CD8-positive, alpha-beta memory T cell (primary cell): ENCODE measurements around the gene PPAN. TPM values are rescaled to one million over a fixed set of nuclear protein-coding genes. Genes with fewer than 3 reads are reported as not detected.

Source experiments
- CTCF ChIA-PET: fragments of 350-600 bp; sonication (Branson Sonifier 250); formaldehyde crosslinking; loops from one replicate; lab custom pipeline; 2021; ENCODE audit warnings: antibody characterized with exemption; lab: Charles Lee
- POLR2A ChIA-PET: fragments of 350-600 bp; sonication (Branson Sonifier 250); formaldehyde crosslinking; loops from one replicate; lab custom pipeline; 2021; ENCODE audit warnings: antibody characterized with exemption; lab: Charles Lee
- DNase-seq, 5 donors: peaks; one replicate each; pipeline versions ENCODE4 v3.0.0 to v3.0.0-alpha.2; 2020 to 2022; ENCODE audit warnings: mixed read lengths in 1 of 5
- H3K27ac ChIP-seq: one replicate; pipeline ENCODE4 v1.7.0; 2013; ENCODE audit warnings: low read depth, mild to moderate bottlenecking, low read length, moderate library complexity
- H3K27me3 ChIP-seq: 2 replicates; pipeline ENCODE4 v1.7.0; 2013; ENCODE audit warnings: low read length, mild to moderate bottlenecking; ENCODE audit not compliant: insufficient read depth, poor library complexity, severe bottlenecking
- H3K36me3 ChIP-seq: 2 replicates; pipeline ENCODE4 v1.7.0; 2013; ENCODE audit warnings: mild to moderate bottlenecking, low read length, moderate library complexity; ENCODE audit not compliant: insufficient read depth
- H3K4me1 ChIP-seq: 2 replicates; pipeline ENCODE4 v1.7.0; 2013; ENCODE audit warnings: mild to moderate bottlenecking, low read length, moderate library complexity; ENCODE audit not compliant: insufficient read depth
- H3K4me3 ChIP-seq: 2 replicates; pipeline ENCODE4 v1.7.0; 2013; ENCODE audit warnings: mild to moderate bottlenecking, low read length
- H3K9me3 ChIP-seq: 2 replicates; pipeline ENCODE4 v1.7.0; 2013; ENCODE audit warnings: mild to moderate bottlenecking, low read length
- H3K27ac Mint-ChIP-seq, 8 donors: one replicate each; pipeline ENCODE4 v1.8.0; 2020 to 2021; ENCODE audit warnings: mixed read lengths in 8 of 8, mild to moderate bottlenecking in 6 of 8, inconsistent platforms in 3 of 8, moderate library complexity in 3 of 8
- H3K27me3 Mint-ChIP-seq, 2 donors: one replicate each; pipeline ENCODE4 v1.8.0; 2020 to 2021; ENCODE audit warnings: mixed read lengths in 2 of 2, mild to moderate bottlenecking in 1 of 2, moderate library complexity in 1 of 2
- H3K36me3 Mint-ChIP-seq, 3 donors: one replicate each; pipeline ENCODE4 v1.8.0; 2020 to 2021; ENCODE audit warnings: mixed read lengths in 3 of 3, inconsistent platforms in 1 of 3, mild to moderate bottlenecking in 1 of 3
- H3K4me1 Mint-ChIP-seq, 3 donors: one replicate each; pipeline ENCODE4 v1.8.0; 2020 to 2021; ENCODE audit warnings: mixed read lengths in 3 of 3, inconsistent platforms in 1 of 3, mild to moderate bottlenecking in 1 of 3
- H3K4me3 Mint-ChIP-seq, 7 donors: one replicate each; pipeline ENCODE4 v1.8.0; 2020 to 2021; ENCODE audit warnings: mixed read lengths in 7 of 7, mild to moderate bottlenecking in 6 of 7, moderate library complexity in 4 of 7, inconsistent platforms in 2 of 7
- H3K9me3 Mint-ChIP-seq, 5 donors: one replicate each; pipeline ENCODE4 v1.8.0; 2020 to 2022; ENCODE audit warnings: mixed read lengths in 5 of 5, mild to moderate bottlenecking in 3 of 5, moderate library complexity in 2 of 5, inconsistent platforms in 1 of 5
- polyA plus RNA-seq: library from polyadenylated mRNA; unstranded; fragments of 300-500 nt; fragmentation: Illumina TruSeq; gene quantifications from one replicate; pipeline ENCODE4 v1.2.3, GENCODE V29; 2021
- total RNA-seq, 2 experiments: library from RNA; stranded (reverse); gene quantifications; one replicate each; pipeline ENCODE4 v1.2.3, GENCODE V29; 2021

The PPAN gene
- total and polyA plus RNA-seq, 3 experiments from 2014 or later, result 47.4 to 284 (median 273) TPM

- peaks cover 58% of the 10 kb centered on the region for H3K4me1 ChIP-seq
- Mint-ChIP-seq H3K4me3 (peak overlapping the region in 3 of 7 donors; percentile 5 to 54 (median 34)), H3K27me3 (peaks cover 0 to 5% of the 10 kb centered on the region in 2 donors), H3K4me1 (peaks cover 35 to 79% (median 46%) of the 10 kb centered on the region in 3 donors), H3K27ac (peak overlapping the region in 7 of 8 donors; percentile 23 to 83 (median 69)), H3K36me3 (peaks cover 0 to 76% (median 5%) of the 10 kb centered on the region in 3 donors), H3K9me3 (no peaks in the 10 kb centered on the region)
- no peak overlapping the region for H3K4me3 ChIP-seq
- no peaks in the 10 kb centered on the region for H3K9me3 ChIP-seq
- DNase-seq, result peak in 1 of 5 donors; percentile 48
- peaks cover 36% of the 10 kb centered on the region for H3K36me3 ChIP-seq
- CTCF ChIA-PET, result interaction anchor here (0.6 to 14.2 kb wide), 6 partner anchors 9 to 144 kb away, joined by 3 to 194 read pairs (median 4); partner anchors contain the start of genes ANGPTL6 and PPAN
- POLR2A ChIA-PET, result interaction anchor here (0.5 to 2.8 kb wide), 5 partner anchors 11 to 28 kb away, joined by 3 to 15 read pairs (median 10); no protein-coding TSS in a partner anchor
- no peaks in the 10 kb centered on the region for H3K27me3 ChIP-seq
- H3K27ac ChIP-seq, result no peak overlapping the region
Measured at GRCh38 chr19:10114651-10115391, 8.7 kb downstream of the PPAN start.

DNA sequence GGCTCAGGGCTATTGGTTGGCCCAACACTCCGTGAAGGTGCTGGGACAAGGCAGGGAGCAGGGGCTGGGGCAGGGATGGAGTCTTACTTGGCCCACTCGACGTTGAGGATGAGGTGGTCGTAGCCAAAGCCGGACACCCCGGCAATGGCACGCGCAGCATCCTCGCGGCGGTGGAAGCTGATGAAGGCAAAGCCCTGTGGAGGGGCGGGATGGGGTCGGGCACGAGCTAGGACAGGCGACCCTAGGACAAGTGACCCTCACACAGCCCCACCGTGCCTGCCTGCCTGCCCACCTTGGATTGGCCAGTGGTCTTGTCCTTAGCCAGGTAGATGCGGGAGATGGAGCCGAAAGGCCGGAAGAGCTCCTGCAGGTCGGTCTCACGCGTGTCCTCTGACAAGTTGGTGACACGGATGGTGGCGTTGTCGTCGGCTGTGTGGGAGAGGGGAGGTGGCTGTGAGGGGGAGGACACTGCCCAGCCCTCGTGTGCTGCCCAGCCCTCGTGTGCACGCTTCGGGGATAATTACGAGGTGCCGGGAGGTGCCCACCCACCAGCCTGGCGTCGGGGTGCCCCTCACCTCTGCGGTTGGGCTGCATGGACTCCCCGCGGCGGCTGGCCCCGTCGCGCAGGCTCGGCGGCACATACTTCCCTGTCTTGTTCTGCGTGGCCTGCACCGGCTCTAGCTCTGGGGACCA lies 9.4 kb downstream of the PPAN start:
- Mint-ChIP-seq H3K4me1 (peaks cover 34 to 76% (median 48%) of the 10 kb centered on the region in 3 donors), H3K36me3 (peaks cover 0 to 71% (median 5%) of the 10 kb centered on the region in 3 donors), H3K27me3 (peaks cover 0 to 5% of the 10 kb centered on the region in 2 donors), H3K9me3 (no peaks in the 10 kb centered on the region), H3K27ac (peak overlapping the region in 7 of 8 donors; percentile 7 to 92 (median 83)), H3K4me3 (peak overlapping the region in 2 of 7 donors; percentile 5 to 54)
- no peaks in the 10 kb centered on the region for H3K27me3 ChIP-seq
- H3K9me3 ChIP-seq, result no peaks in the 10 kb centered on the region
- peaks cover 58% of the 10 kb centered on the region for H3K4me1 ChIP-seq
- POLR2A ChIA-PET, result interaction anchor here (0.6 to 2.8 kb wide), 4 partner anchors 12 to 24 kb away, joined by 3 to 15 read pairs (median 10); no protein-coding TSS in a partner anchor
- peak in 1 of 5 donors; percentile 49 for DNase-seq
- no peak overlapping the region for H3K27ac ChIP-seq
- H3K4me3 ChIP-seq, result no peak overlapping the region
- CTCF ChIA-PET, result interaction anchor here (0.9 to 14.2 kb wide), 3 partner anchors 16 to 134 kb away, joined by 4 to 194 read pairs (median 27); partner anchors contain the start of gene ANGPTL6
- H3K36me3 ChIP-seq, result peaks cover 30% of the 10 kb centered on the region

GRCh38 chr19:10116085-10116865 lies 10.1 kb downstream of the PPAN start:
- ChIA-PET CTCF (interaction anchor here (0.9 to 14.2 kb wide), 5 partner anchors 15 to 186 kb away, joined by 3 to 194 read pairs (median 4); partner anchors contain the start of gene ANGPTL6), POLR2A (interaction anchor here (0.8 to 2.8 kb wide), 3 partner anchors 9 to 27 kb away, joined by 3 to 11 read pairs (median 11); partner anchors contain the start of gene PPAN)
- H3K4me3 ChIP-seq, result no peak overlapping the region
- no peaks in the 10 kb centered on the region for H3K9me3 ChIP-seq
- DNase-seq, result peak in 1 of 5 donors; percentile 49
- peaks cover 29 to 70% (median 45%) of the 10 kb centered on the region in 3 donors for H3K4me1 Mint-ChIP-seq
- peaks cover 53% of the 10 kb centered on the region for H3K4me1 ChIP-seq
- H3K36me3 Mint-ChIP-seq, result peaks cover 0 to 66% (median 2%) of the 10 kb centered on the region in 3 donors
- H3K27ac Mint-ChIP-seq, result peak overlapping the region; percentile 54 to 92 (median 82)
- H3K27ac ChIP-seq, result no peak overlapping the region
- peaks cover 28% of the 10 kb centered on the region for H3K36me3 ChIP-seq
- H3K9me3 Mint-ChIP-seq, result no peaks in the 10 kb centered on the region
- peak overlapping the region in 5 of 7 donors; percentile 12 to 78 (median 55) for H3K4me3 Mint-ChIP-seq
- no peaks in the 10 kb centered on the region for H3K27me3 ChIP-seq
- H3K27me3 Mint-ChIP-seq, result peaks cover 0 to 4% of the 10 kb centered on the region in 2 donors

GRCh38 chr19:10116866-10117616 lies 10.9 kb downstream of the PPAN start:
- Histone ChIP-seq H3K27me3 (no peaks in the 10 kb centered on the region), H3K27ac (no peak overlapping the region), H3K9me3 (no peaks in the 10 kb centered on the region), H3K36me3 (peaks cover 28% of the 10 kb centered on the region), H3K4me3 (no peak overlapping the region), H3K4me1 (peaks cover 45% of the 10 kb centered on the region)
- Mint-ChIP-seq H3K27ac (peak overlapping the region in 6 of 8 donors; percentile 52 to 86 (median 74)), H3K4me1 (peaks cover 24 to 63% (median 37%) of the 10 kb centered on the region in 3 donors), H3K4me3 (peak overlapping the region in 6 of 7 donors; percentile 11 to 78 (median 40)), H3K27me3 (peaks cover 0 to 4% of the 10 kb centered on the region in 2 donors), H3K36me3 (peaks cover 0 to 61% (median 2%) of the 10 kb centered on the region in 3 donors), H3K9me3 (no peaks in the 10 kb centered on the region)
- POLR2A ChIA-PET, result interaction anchor here (0.8 to 2.8 kb wide), 3 partner anchors 10 to 26 kb away, joined by 3 to 11 read pairs (median 11); partner anchors contain the start of gene PPAN
- DNase-seq, result peak in 1 of 5 donors; percentile 45
- CTCF ChIA-PET, result interaction anchor here (0.8 to 14.2 kb wide), 8 partner anchors 9 to 186 kb away, joined by 3 to 194 read pairs (median 4); partner anchors contain the start of genes ANGPTL6 and PPAN

- Mint-ChIP-seq H3K27ac (peak overlapping the region; percentile 72 to 97 (median 90)), H3K36me3 (peaks cover 0 to 53% (median 2%) of the 10 kb centered on the region in 3 donors), H3K4me1 (peaks cover 11 to 44% (median 20%) of the 10 kb centered on the region in 3 donors), H3K4me3 (peak overlapping the region; percentile 92 to 97 (median 94)), H3K27me3 (no peaks in the 10 kb centered on the region), H3K9me3 (no peaks in the 10 kb centered on the region)
- peak in 1 of 5 donors; percentile 46 for DNase-seq
- H3K4me1 ChIP-seq, result peaks cover 27% of the 10 kb centered on the region
- peak overlapping the region; percentile 87 for H3K27ac ChIP-seq
- H3K36me3 ChIP-seq, result peaks cover 28% of the 10 kb centered on the region
- peak overlapping the region; percentile 88 for H3K4me3 ChIP-seq
- H3K27me3 ChIP-seq, result no peaks in the 10 kb centered on the region
- H3K9me3 ChIP-seq, result no peaks in the 10 kb centered on the region
- ChIA-PET CTCF (interaction anchor here (0.7 to 14.2 kb wide), 5 partner anchors 9 to 77 kb away, joined by 3 to 194 read pairs (median 4); partner anchors contain the start of gene ANGPTL6), POLR2A (interaction anchor here (0.8 to 2.6 kb wide), 4 partner anchors 11 to 23 kb away, joined by 3 to 16 read pairs (median 4); partner anchors contain the start of gene PPAN)
Measured at GRCh38 chr19:10118960-10119359, 12.8 kb downstream of the PPAN start.

- no peak for DNase-seq
- H3K27ac Mint-ChIP-seq, result peak overlapping the region in 1 of 8 donors; percentile 50
- CTCF ChIA-PET, result interaction anchor here (0.6 to 1.5 kb wide), 13 partner anchors 9 to 138 kb away, joined by 3 to 8 read pairs (median 3); partner anchors contain the start of genes P2RY11 and PPAN
Measured at GRCh38 chr19:10120538-10121189, 14.5 kb downstream of the PPAN start.

More at GRCh38 chr19:10120538-10121189, 14.5 kb downstream of the PPAN start:
- peak overlapping the region in 4 of 7 donors; percentile 29 to 78 (median 52) for H3K4me3 Mint-ChIP-seq
- peaks cover 27% of the 10 kb centered on the region for H3K4me1 ChIP-seq
- H3K27me3 ChIP-seq, result no peaks in the 10 kb centered on the region
- no peaks in the 10 kb centered on the region for H3K27me3 Mint-ChIP-seq
- H3K4me1 Mint-ChIP-seq, result peaks cover 11 to 32% (median 20%) of the 10 kb centered on the region in 3 donors
- H3K4me3 ChIP-seq, result no peak overlapping the region
- no peaks in the 10 kb centered on the region for H3K9me3 Mint-ChIP-seq
- no peak overlapping the region for H3K27ac ChIP-seq
- POLR2A ChIA-PET, result interaction anchor here (1.0 to 2.6 kb wide), 4 partner anchors 13 to 22 kb away, joined by 3 to 16 read pairs (median 4); partner anchors contain the start of gene PPAN
- peaks cover 0 to 41% (median 6%) of the 10 kb centered on the region in 3 donors for H3K36me3 Mint-ChIP-seq
- H3K36me3 ChIP-seq, result peaks cover 22% of the 10 kb centered on the region
- no peaks in the 10 kb centered on the region for H3K9me3 ChIP-seq
